CD4-positive, alpha-beta T cell (primary cell): ENCODE data around the gene NPR3. TPM values are rescaled to one million over a fixed set of nuclear protein-coding genes. Genes with fewer than 3 reads are reported as not detected.

Experiments used
- ATAC-seq: fragments of 200-7000 bp; cut with Tn5 transposase; one replicate; pipeline ENCODE4 v1.10.0; 2022; ENCODE audit warnings: mild to moderate bottlenecking; ENCODE audit not compliant: poor library complexity
- CTCF ChIA-PET: fragments of 350-600 bp; sonication (Branson Sonifier 250); formaldehyde crosslinking; loops from one replicate; lab custom pipeline; 2021; ENCODE audit warnings: antibody characterized with exemption, inconsistent platforms; lab: Charles Lee
- POLR2A ChIA-PET: fragments of 350-600 bp; sonication (Branson Sonifier 250); formaldehyde crosslinking; loops from one replicate; lab custom pipeline; 2021; ENCODE audit warnings: antibody characterized with exemption, inconsistent platforms; lab: Charles Lee
- DNase-seq, 14 experiments: peaks; one replicate each; pipeline ENCODE4 v3.0.0-alpha.2; 2013 to 2020; ENCODE audit warnings: mixed read lengths in 2 of 14
- H3K27ac ChIP-seq, 2 donors: one replicate each; pipeline versions ENCODE4 v1.5.1 to v1.7.0; 2013; ENCODE audit warnings: low read length in 2 of 2, low read depth in 1 of 2, mild to moderate bottlenecking in 1 of 2
- H3K27me3 ChIP-seq, 2 experiments: 1 replicate in 1 of 2; 2 replicates in 1 of 2; pipeline versions ENCODE4 v1.6.1 to v1.7.0; 2013; ENCODE audit warnings: low read length in 2 of 2, control low read depth in 1 of 2, mild to moderate bottlenecking in 1 of 2, moderate library complexity in 1 of 2; ENCODE audit not compliant: insufficient read depth in 2 of 2, control insufficient read depth in 1 of 2
- H3K36me3 ChIP-seq: one replicate; pipeline ENCODE4 v1.6.1; 2013; ENCODE audit warnings: low read length, control low read depth; ENCODE audit not compliant: insufficient read depth
- H3K4me1 ChIP-seq: one replicate; pipeline ENCODE4 v1.6.1; 2013; ENCODE audit warnings: low read length, control low read depth; ENCODE audit not compliant: insufficient read depth
- H3K4me3 ChIP-seq: one replicate; pipeline ENCODE4 v1.5.1; 2013; ENCODE audit warnings: mild to moderate bottlenecking, low read length, moderate library complexity
- H3K9me3 ChIP-seq, 2 experiments: 1 replicate in 1 of 2; 2 replicates in 1 of 2; pipeline versions ENCODE4 v1.6.1 to v1.7.0; 2013; ENCODE audit warnings: low read length in 2 of 2, mild to moderate bottlenecking in 2 of 2, control low read depth in 1 of 2, moderate library complexity in 1 of 2; ENCODE audit not compliant: control insufficient read depth in 1 of 2, insufficient read depth in 1 of 2
- H3K27ac Mint-ChIP-seq: one replicate; pipeline ENCODE4 v1.8.0; 2020; ENCODE audit warnings: mixed read lengths
- H3K27me3 Mint-ChIP-seq: one replicate; pipeline ENCODE4 v1.8.0; 2021; ENCODE audit warnings: mixed read lengths
- H3K36me3 Mint-ChIP-seq: one replicate; pipeline ENCODE4 v1.8.0; 2021; ENCODE audit warnings: low read depth, mixed read lengths
- H3K4me1 Mint-ChIP-seq: one replicate; pipeline ENCODE4 v1.8.0; 2021; ENCODE audit warnings: low read depth, mixed read lengths
- H3K4me3 Mint-ChIP-seq: one replicate; pipeline ENCODE4 v1.8.0; 2020; ENCODE audit warnings: mild to moderate bottlenecking, mixed read lengths
- H3K9me3 Mint-ChIP-seq: one replicate; pipeline ENCODE4 v1.8.0; 2020; ENCODE audit warnings: mixed read lengths
- intact Hi-C, 2 experiments: fragments of 100-400 bp; cut with DNase I in 1 of 2; cut with micrococcal nuclease in 1 of 2; formaldehyde crosslinking; loops; one replicate each; pipeline versions ENCODE4 v1.15.1 to v1.9.0; 2023 to 2025; cut with DNase I, micrococcal nuclease
- total RNA-seq, 174 experiments: library from RNA in 2 of 174; stranded (reverse) in 2 of 174; gene quantifications; one replicate each; pipeline ENCODE4 v1.2.3 and lab custom pipeline; 2021 to 2026
- TF ChIP-seq, protein P1 (sequence below): fragments of 200-600 bp; IDR thresholded peaks from one replicate; pipeline ENCODE4 v1.8.0; 2022; ENCODE audit warnings: antibody characterized with exemption, mild to moderate bottlenecking

Gene NPR3
- total RNA-seq, 2 experiments from 2014 or later: not detected

DNA sequence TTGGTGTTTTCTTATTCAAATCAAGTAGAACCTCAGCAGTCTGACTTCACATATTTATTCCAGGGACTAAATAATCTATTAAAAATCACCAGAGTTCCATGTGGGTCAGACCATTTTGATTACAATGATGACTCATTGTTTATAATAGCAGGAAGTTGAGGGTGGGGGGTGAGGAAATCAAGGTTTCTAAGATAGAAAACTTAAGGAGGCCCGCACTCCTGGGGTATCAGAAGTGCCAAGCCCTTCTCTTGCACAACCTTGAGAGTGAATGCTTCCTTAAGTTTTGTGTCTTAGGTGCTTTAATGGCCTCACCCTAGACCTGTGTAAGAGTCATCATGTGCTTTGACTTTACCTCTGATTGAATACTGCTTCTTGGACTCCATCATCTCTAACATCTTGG, 31.9 kb upstream of the NPR3 start:
- H3K36me3 Mint-ChIP-seq: no peaks in the 10 kb centered on the region
- Histone ChIP-seq H3K9me3 (peaks cover 5 to 9% of the 10 kb centered on the region in 2 experiments), H3K4me1 (no peaks in the 10 kb centered on the region), H3K4me3 (no peak overlapping the region), H3K36me3 (no peaks in the 10 kb centered on the region), H3K27ac (no peak overlapping the region), H3K27me3 (no peaks in the 10 kb centered on the region)
- TF ChIP-seq, protein P1, sequence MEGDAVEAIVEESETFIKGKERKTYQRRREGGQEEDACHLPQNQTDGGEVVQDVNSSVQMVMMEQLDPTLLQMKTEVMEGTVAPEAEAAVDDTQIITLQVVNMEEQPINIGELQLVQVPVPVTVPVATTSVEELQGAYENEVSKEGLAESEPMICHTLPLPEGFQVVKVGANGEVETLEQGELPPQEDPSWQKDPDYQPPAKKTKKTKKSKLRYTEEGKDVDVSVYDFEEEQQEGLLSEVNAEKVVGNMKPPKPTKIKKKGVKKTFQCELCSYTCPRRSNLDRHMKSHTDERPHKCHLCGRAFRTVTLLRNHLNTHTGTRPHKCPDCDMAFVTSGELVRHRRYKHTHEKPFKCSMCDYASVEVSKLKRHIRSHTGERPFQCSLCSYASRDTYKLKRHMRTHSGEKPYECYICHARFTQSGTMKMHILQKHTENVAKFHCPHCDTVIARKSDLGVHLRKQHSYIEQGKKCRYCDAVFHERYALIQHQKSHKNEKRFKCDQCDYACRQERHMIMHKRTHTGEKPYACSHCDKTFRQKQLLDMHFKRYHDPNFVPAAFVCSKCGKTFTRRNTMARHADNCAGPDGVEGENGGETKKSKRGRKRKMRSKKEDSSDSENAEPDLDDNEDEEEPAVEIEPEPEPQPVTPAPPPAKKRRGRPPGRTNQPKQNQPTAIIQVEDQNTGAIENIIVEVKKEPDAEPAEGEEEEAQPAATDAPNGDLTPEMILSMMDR: no peak
- H3K4me1 Mint-ChIP-seq: no peaks in the 10 kb centered on the region
- ATAC-seq (no peak), DNase-seq (no peak)
- ChIA-PET POLR2A (no interaction called here), CTCF (no interaction called here)
- no peak overlapping the region for H3K4me3 Mint-ChIP-seq
- H3K27ac Mint-ChIP-seq: no peak overlapping the region
- H3K9me3 Mint-ChIP-seq: peaks cover 2% of the 10 kb centered on the region
- intact Hi-C loops: no loop called here
- peaks cover 10% of the 10 kb centered on the region for H3K27me3 Mint-ChIP-seq

GRCh38 chr5:32680183-32680582, 30.9 kb upstream of the NPR3 start:
- no peak for ATAC-seq
- POLR2A ChIA-PET: no interaction called here

GRCh38 chr5:32683125-32683524, 28.0 kb upstream of the NPR3 start:
- Mint-ChIP-seq H3K27me3 (peaks cover 6% of the 10 kb centered on the region), H3K4me1 (no peaks in the 10 kb centered on the region), H3K4me3 (no peak overlapping the region), H3K27ac (no peak overlapping the region), H3K36me3 (no peaks in the 10 kb centered on the region), H3K9me3 (peaks cover 7% of the 10 kb centered on the region)
- CTCF ChIA-PET: no interaction called here
- ATAC-seq (no peak), DNase-seq (no peak)
- POLR2A ChIA-PET: no interaction called here
- peaks cover 8 to 15% of the 10 kb centered on the region in 2 experiments for H3K9me3 ChIP-seq
- H3K4me3 ChIP-seq: no peak overlapping the region
- H3K36me3 ChIP-seq: no peaks in the 10 kb centered on the region
- TF ChIP-seq, protein P1: no peak
- H3K27me3 ChIP-seq: no peaks in the 10 kb centered on the region
- H3K27ac ChIP-seq: no peak overlapping the region
- no peaks in the 10 kb centered on the region for H3K4me1 ChIP-seq
- intact Hi-C loops: no loop called here

More at GRCh38 chr5:32680183-32680582, 30.9 kb upstream of the NPR3 start:
- TF ChIP-seq, protein P1: no peak
- no peaks in the 10 kb centered on the region for H3K27me3 ChIP-seq
- Mint-ChIP-seq H3K4me3 (no peak overlapping the region), H3K36me3 (no peaks in the 10 kb centered on the region), H3K9me3 (peaks cover 4% of the 10 kb centered on the region), H3K27ac (no peak overlapping the region), H3K27me3 (peaks cover 10% of the 10 kb centered on the region), H3K4me1 (no peaks in the 10 kb centered on the region)
- intact Hi-C loops: no loop called here
- no peak overlapping the region for H3K27ac ChIP-seq
- peaks cover 8 to 17% of the 10 kb centered on the region in 2 experiments for H3K9me3 ChIP-seq
- H3K36me3 ChIP-seq: no peaks in the 10 kb centered on the region
- CTCF ChIA-PET: no interaction called here
- DNase-seq: no peak
- H3K4me3 ChIP-seq: no peak overlapping the region
- H3K4me1 ChIP-seq: no peaks in the 10 kb centered on the region
